Mesenchymal stem cell (in vitro differentiated cells and primary cell): ENCODE measurements around the gene MX2.

Source experiments
- DNase-seq: peaks from one replicate; pipeline ENCODE4 v3.0.0-alpha.2; 2013
- H2AFZ ChIP-seq: one replicate; pipeline ENCODE4 v1.6.1; 2013; ENCODE audit warnings: low read depth, mild to moderate bottlenecking, control low read depth, inconsistent platforms, low read length, moderate library complexity
- H2AK5ac ChIP-seq: 2 replicates; pipeline ENCODE4 v1.6.1; 2013; ENCODE audit warnings: low read length, moderate library complexity, mild to moderate bottlenecking, inconsistent platforms; ENCODE audit not compliant: severe bottlenecking
- H2BK120ac ChIP-seq: one replicate; pipeline ENCODE4 v1.6.1; 2013; ENCODE audit warnings: low read depth, mild to moderate bottlenecking, inconsistent platforms, low read length, moderate library complexity
- H2BK12ac ChIP-seq, 2 experiments: one replicate each; pipeline ENCODE4 v1.6.1; 2013; ENCODE audit warnings: inconsistent platforms in 2 of 2, low read length in 2 of 2, mild to moderate bottlenecking in 2 of 2, moderate library complexity in 2 of 2, control low read depth in 1 of 2
- H2BK15ac ChIP-seq: one replicate; pipeline ENCODE4 v1.6.1; 2013; ENCODE audit warnings: mild to moderate bottlenecking, low read depth, inconsistent platforms; ENCODE audit not compliant: poor library complexity, severe bottlenecking
- H2BK5ac ChIP-seq: 2 replicates; pipeline ENCODE4 v1.6.1; 2013; ENCODE audit warnings: low read depth, mild to moderate bottlenecking, low read length, control low read depth, inconsistent platforms; ENCODE audit not compliant: poor library complexity, severe bottlenecking
- H3K14ac ChIP-seq, 2 experiments: one replicate each; pipeline ENCODE4 v1.6.1; 2013; ENCODE audit warnings: inconsistent platforms in 2 of 2, low read length in 2 of 2, control low read depth in 1 of 2, mild to moderate bottlenecking in 1 of 2, moderate library complexity in 1 of 2
- H3K18ac ChIP-seq, 2 experiments: one replicate each; pipeline ENCODE4 v1.6.1; 2013; ENCODE audit warnings: inconsistent platforms in 2 of 2, low read length in 2 of 2, control low read depth in 1 of 2, low read depth in 1 of 2, mild to moderate bottlenecking in 1 of 2
- H3K23ac ChIP-seq, 2 experiments: one replicate each; pipeline ENCODE4 v1.6.1; 2013; ENCODE audit warnings: inconsistent platforms in 2 of 2, low read length in 2 of 2, mild to moderate bottlenecking in 2 of 2, moderate library complexity in 2 of 2, control low read depth in 1 of 2
- H3K27ac ChIP-seq: 2 replicates; pipeline ENCODE4 v1.5.1; 2013; ENCODE audit warnings: mild to moderate bottlenecking, moderate library complexity, low read length, control low read depth, inconsistent platforms; ENCODE audit not compliant: poor library complexity, severe bottlenecking
- H3K27me3 ChIP-seq, 2 experiments: 2 replicates each; pipeline versions ENCODE4 v1.6.1 to v1.7.0; 2013; ENCODE audit warnings: low read length in 2 of 2, mild to moderate bottlenecking in 2 of 2, moderate library complexity in 2 of 2, control low read depth in 1 of 2, inconsistent platforms in 1 of 2; ENCODE audit not compliant: control insufficient read depth in 1 of 2, insufficient read depth in 1 of 2
- H3K36me3 ChIP-seq, 2 experiments: 2 replicates each; pipeline versions ENCODE4 v1.6.1 to v1.7.0; 2013; ENCODE audit warnings: low read length in 2 of 2, control low read depth in 1 of 2, inconsistent platforms in 1 of 2, low read depth in 1 of 2, mild to moderate bottlenecking in 1 of 2; ENCODE audit not compliant: insufficient read depth in 2 of 2, control insufficient read depth in 1 of 2
- H3K4ac ChIP-seq, 2 experiments: one replicate each; pipeline ENCODE4 v1.6.1; 2013; ENCODE audit warnings: inconsistent platforms in 2 of 2, low read length in 2 of 2, mild to moderate bottlenecking in 2 of 2, moderate library complexity in 2 of 2, control low read depth in 1 of 2, low read depth in 1 of 2
- H3K4me1 ChIP-seq: 2 replicates; pipeline ENCODE4 v1.6.1; 2013; ENCODE audit warnings: low read depth, low read length, control low read depth; ENCODE audit not compliant: control insufficient read depth, insufficient read depth
- H3K4me2 ChIP-seq: 2 replicates; pipeline ENCODE4 v1.6.1; 2013; ENCODE audit warnings: low read length, mild to moderate bottlenecking, inconsistent platforms; ENCODE audit not compliant: poor library complexity, severe bottlenecking
- H3K4me3 ChIP-seq, 2 experiments: 2 replicates each; pipeline versions ENCODE4 v1.5.1 to v1.7.0; 2013; ENCODE audit warnings: low read length in 2 of 2, mild to moderate bottlenecking in 2 of 2, control low read depth in 1 of 2, low read depth in 1 of 2; ENCODE audit not compliant: insufficient read depth in 1 of 2
- H3K79me1 ChIP-seq: replicated peaks from 2 replicates; pipeline ENCODE4 v1.6.1; 2013; ENCODE audit warnings: mild to moderate bottlenecking, control low read depth, low read length, inconsistent platforms; ENCODE audit not compliant: poor library complexity, severe bottlenecking
- H3K9ac ChIP-seq: 2 replicates; pipeline ENCODE4 v1.7.0; 2013; ENCODE audit warnings: mild to moderate bottlenecking, low read length, moderate library complexity
- H3K9me3 ChIP-seq: 2 replicates; pipeline ENCODE4 v1.7.0; 2013; ENCODE audit warnings: mild to moderate bottlenecking, low read length; ENCODE audit not compliant: control insufficient read depth
- H4K8ac ChIP-seq: one replicate; pipeline ENCODE4 v1.6.1; 2013; ENCODE audit warnings: inconsistent platforms, mild to moderate bottlenecking, low read length, moderate library complexity
- H4K91ac ChIP-seq: one replicate; pipeline ENCODE4 v1.6.1; 2013; ENCODE audit warnings: mild to moderate bottlenecking, low read length, inconsistent platforms
- WGBS: methylation state at CpG from one replicate; pipeline ENCODE4 v1.1.7; 2013; ENCODE audit warnings: mixed read lengths; 5-methylcytosine and 5-hydroxymethylcytosine counted together

MX2 gene

GRCh38 chr21:41379901-41380300, 18.1 kb downstream of the MX2 start:
- Histone ChIP-seq H2BK120ac (no peak overlapping the region), H3K23ac (no peak overlapping the region), H2AFZ (no peak overlapping the region), H3K4me2 (no peak overlapping the region), H3K27ac (no peak overlapping the region), H4K8ac (no peak overlapping the region), H3K9ac (no peak overlapping the region), H4K91ac (no peak overlapping the region), H3K4ac (no peak overlapping the region), H3K79me1 (no peaks in the 10 kb centered on the region), H3K4me1 (no peaks in the 10 kb centered on the region), H3K9me3 (no peaks in the 10 kb centered on the region), H3K4me3 (no peak overlapping the region), H2BK12ac (no peak overlapping the region), H3K36me3 (peaks cover 0 to 78% of the 10 kb centered on the region in 2 experiments), H3K14ac (no peak overlapping the region), H2BK15ac (no peak overlapping the region), H3K18ac (no peak overlapping the region), H2AK5ac (no peak overlapping the region), H3K27me3 (peaks cover 0 to 4% of the 10 kb centered on the region in 2 experiments), H2BK5ac (no peak overlapping the region)
- 85% methylated on average over 12 of the region's 12 CpGs for WGBS
- DNase-seq = no peak

DNA sequence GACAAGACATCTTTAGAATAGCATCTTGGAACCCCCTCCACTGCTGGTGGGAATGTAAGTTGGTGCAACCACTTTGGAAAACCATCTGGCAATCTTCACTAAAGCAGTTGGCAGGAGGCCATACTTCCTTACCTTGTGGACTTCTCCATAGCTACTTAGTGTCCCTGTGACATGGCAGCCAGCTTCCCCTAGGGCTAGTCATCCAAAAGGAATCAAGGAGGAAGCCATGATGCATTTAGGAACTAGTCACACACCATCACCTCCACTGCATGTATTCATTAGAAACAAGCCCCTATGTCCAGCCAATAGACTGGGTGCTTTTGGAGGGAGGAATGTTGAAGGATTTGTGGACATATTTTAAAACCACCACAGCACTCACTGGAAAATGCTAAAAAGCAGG, 19.9 kb downstream of the MX2 start:
- H3K4me3 ChIP-seq = no peak overlapping the region
- H3K9ac ChIP-seq = no peak overlapping the region
- no peak overlapping the region for H3K4me2 ChIP-seq
- H2BK12ac ChIP-seq = no peak overlapping the region
- H3K18ac ChIP-seq = no peak overlapping the region
- H3K36me3 ChIP-seq = peaks cover 0 to 87% of the 10 kb centered on the region in 2 experiments
- no peak overlapping the region for H4K91ac ChIP-seq
- no peaks in the 10 kb centered on the region for H3K9me3 ChIP-seq
- no peaks in the 10 kb centered on the region for H3K4me1 ChIP-seq
- no peak overlapping the region for H2BK15ac ChIP-seq
- no peak overlapping the region for H2AK5ac ChIP-seq
- H4K8ac ChIP-seq = no peak overlapping the region
- H3K23ac ChIP-seq = no peak overlapping the region
- H2BK120ac ChIP-seq = no peak overlapping the region
- no peak overlapping the region for H2BK5ac ChIP-seq
- no peak overlapping the region for H3K14ac ChIP-seq
- no peak for DNase-seq
- no peak overlapping the region for H3K4ac ChIP-seq
- peaks cover 0 to 4% of the 10 kb centered on the region in 2 experiments for H3K27me3 ChIP-seq
- H2AFZ ChIP-seq = no peak overlapping the region
- H3K79me1 ChIP-seq = no peaks in the 10 kb centered on the region
- H3K27ac ChIP-seq = no peak overlapping the region

GRCh38 chr21:41387042-41387819, 25.4 kb downstream of the MX2 start:
- Histone ChIP-seq H4K8ac (no peak overlapping the region), H3K9ac (peak overlapping the region; percentile 42), H3K4me1 (no peaks in the 10 kb centered on the region), H3K79me1 (no peaks in the 10 kb centered on the region), H4K91ac (no peak overlapping the region), H2BK12ac (no peak overlapping the region), H3K36me3 (peaks cover 0 to 63% of the 10 kb centered on the region in 2 experiments), H3K4me3 (peak overlapping the region in 1 of 2 experiments; percentile 42), H3K4me2 (no peak overlapping the region), H3K23ac (no peak overlapping the region), H3K9me3 (no peaks in the 10 kb centered on the region), H3K27ac (no peak overlapping the region), H2BK15ac (no peak overlapping the region), H2AK5ac (no peak overlapping the region), H3K4ac (no peak overlapping the region), H2AFZ (no peak overlapping the region), H2BK5ac (no peak overlapping the region), H2BK120ac (no peak overlapping the region), H3K14ac (no peak overlapping the region), H3K27me3 (no peaks in the 10 kb centered on the region), H3K18ac (no peak overlapping the region)
- 84% methylated on average over 14 of the region's 14 CpGs for WGBS
- DNase-seq = no peak

DNA sequence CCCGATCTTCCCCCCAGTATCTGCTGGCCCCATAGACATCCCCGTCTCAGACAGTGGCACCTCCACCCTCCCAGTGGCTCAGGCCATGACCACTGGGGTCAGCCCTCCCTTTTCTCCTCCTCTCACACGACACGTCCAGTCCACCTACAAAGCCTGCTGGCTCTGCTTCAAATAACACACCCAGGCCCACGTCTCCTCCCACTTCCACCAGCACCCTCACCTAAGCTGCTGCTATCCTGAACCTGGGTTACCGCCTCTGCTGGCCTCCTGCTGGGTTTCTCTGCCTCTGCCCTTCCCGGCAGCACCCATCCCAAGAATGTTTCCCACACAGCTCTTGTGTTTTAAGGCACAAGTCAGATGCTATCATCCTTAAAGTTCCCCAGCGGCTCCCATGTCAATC, 26.0 kb downstream of the MX2 start:
- Histone ChIP-seq H3K4ac (no peak overlapping the region), H2BK5ac (no peak overlapping the region), H2AFZ (no peak overlapping the region), H3K79me1 (no peaks in the 10 kb centered on the region), H3K36me3 (peaks cover 0 to 57% of the 10 kb centered on the region in 2 experiments), H4K91ac (no peak overlapping the region), H2BK120ac (no peak overlapping the region), H3K9me3 (no peaks in the 10 kb centered on the region), H3K23ac (no peak overlapping the region), H3K27ac (no peak overlapping the region), H3K4me3 (no peak overlapping the region), H3K18ac (no peak overlapping the region), H2BK15ac (no peak overlapping the region), H2AK5ac (no peak overlapping the region), H3K4me2 (no peak overlapping the region), H3K9ac (peak overlapping the region; percentile 42), H3K4me1 (no peaks in the 10 kb centered on the region), H2BK12ac (no peak overlapping the region), H3K14ac (no peak overlapping the region), H3K27me3 (no peaks in the 10 kb centered on the region), H4K8ac (no peak overlapping the region)
- WGBS = 85% methylated on average over 8 of the region's 8 CpGs
- no peak for DNase-seq
